GM18502 (cell line): ENCODE results near the gene LAGE3.

Experiments
- ATAC-seq: cut with Tn5 transposase; IDR thresholded peaks from one replicate; pipeline ENCODE4 v1.9.1; 2021; ENCODE audit warnings: mild to moderate bottlenecking; ENCODE audit not compliant: unreplicated experiment, poor library complexity

The LAGE3 gene

GRCh38 chrX:154481911-154482601 lies 3.0 kb upstream of the LAGE3 start:
- no peak for ATAC-seq

- ATAC-seq, result no peak
These were observed 2.1 kb upstream of the LAGE3 start for GRCh38 chrX:154481195-154481594.

GRCh38 chrX:154477891-154478477 lies 1.1 kb downstream of the LAGE3 start:
- no peak for ATAC-seq

GRCh38 chrX:154476821-154477220 lies 2.3 kb downstream of the LAGE3 start:
- no peak for ATAC-seq

GRCh38 chrX:154473683-154474082 lies 5.4 kb downstream of the LAGE3 start:
- ATAC-seq, result no peak

GRCh38 chrX:154472685-154473632 lies 6.1 kb downstream of the LAGE3 start:
- ATAC-seq, result no peak

GRCh38 chrX:154471839-154472684 lies 7.0 kb downstream of the LAGE3 start:
- ATAC-seq, result no peak

- ATAC-seq, result no peak
These were observed 8.0 kb downstream of the LAGE3 start for GRCh38 chrX:154470914-154471568.

- ATAC-seq, result no peak
These were observed 8.6 kb downstream of the LAGE3 start for GRCh38 chrX:154470434-154470833.

- no peak for ATAC-seq
These were observed 9.2 kb downstream of the LAGE3 start for GRCh38 chrX:154469880-154470279.

- ATAC-seq, result no peak
These were observed 10.0 kb downstream of the LAGE3 start for GRCh38 chrX:154469114-154469513.

GRCh38 chrX:154468217-154468616 lies 10.9 kb downstream of the LAGE3 start:
- ATAC-seq, result no peak

- ATAC-seq, result no peak
These were observed 11.5 kb downstream of the LAGE3 start for GRCh38 chrX:154467556-154467955.

- no peak for ATAC-seq
These were observed 12.2 kb downstream of the LAGE3 start for GRCh38 chrX:154466907-154467306.

- ATAC-seq, result no peak
These were observed 13.0 kb downstream of the LAGE3 start for GRCh38 chrX:154466036-154466435.

- no peak for ATAC-seq
These were observed 13.5 kb downstream of the LAGE3 start for GRCh38 chrX:154465601-154466000.

- ATAC-seq, result no peak
These were observed 14.2 kb downstream of the LAGE3 start for GRCh38 chrX:154464806-154465365.

- ATAC-seq, result no peak
These were observed 15.4 kb downstream of the LAGE3 start for GRCh38 chrX:154463611-154464220.

GRCh38 chrX:154462396-154462795 lies 16.7 kb downstream of the LAGE3 start:
- ATAC-seq, result no peak
